ENCODE data around the gene CBS. TPM values are rescaled to one million over a fixed set of nuclear protein-coding genes. Genes with fewer than 3 reads are reported as not detected.
"Not testable (repeated sequence)": the region's sequence is repeated elsewhere in the genome, so short reads cannot be mapped to it uniquely, and the experiment has no call there.

The CBS gene
- total RNA-seq, 2 experiments from 2014 or later = 0.19 to 0.39 TPM

DNA sequence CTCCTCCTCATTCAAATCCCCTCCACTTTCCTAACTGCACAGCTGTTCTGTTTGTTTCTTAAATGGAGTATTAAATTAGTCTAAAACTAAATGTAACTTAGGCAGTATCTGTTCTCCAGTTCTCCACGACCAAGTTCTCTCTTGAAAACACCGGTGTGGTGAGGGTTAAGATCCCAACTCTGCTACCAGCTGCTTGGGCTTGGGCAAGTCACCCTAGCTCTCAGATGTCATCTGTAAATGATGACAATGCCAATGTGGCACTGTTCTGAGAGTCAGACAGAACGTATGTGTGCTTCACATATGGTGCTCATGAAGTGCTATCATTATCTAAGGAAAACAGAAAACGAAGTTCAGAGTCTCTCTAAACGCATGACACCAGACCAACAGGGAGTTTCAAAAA, 29.0 kb upstream of the CBS start:
- H3K4me3 ChIP-seq (ENCODE audit: low read length); H3K36me3 Mint-ChIP-seq (ENCODE audit: low read depth); H3K9me3 ChIP-seq (ENCODE audit: control insufficient read depth in 1 of 2, insufficient read depth in 1 of 2, low read length in 2 of 2); H3K27me3 ChIP-seq (ENCODE audit: control insufficient read depth in 1 of 2, insufficient read depth in 2 of 2, low read length in 2 of 2); DNase-seq; H3K27me3 Mint-ChIP-seq; H3K4me1 ChIP-seq (ENCODE audit: insufficient read depth, low read length); intact Hi-C loops (cut with DNase I, micrococcal nuclease); ATAC-seq (ENCODE audit: poor library complexity); H3K36me3 ChIP-seq (ENCODE audit: insufficient read depth, low read length); H3K27ac Mint-ChIP-seq; H3K4me1 Mint-ChIP-seq (ENCODE audit: low read depth); POLR2A ChIA-PET; H3K4me3 Mint-ChIP-seq; CTCF ChIA-PET; H3K27ac ChIP-seq (ENCODE audit: low read depth in 1 of 2, low read length in 2 of 2); H3K9me3 Mint-ChIP-seq: not testable (repeated sequence)

DNA sequence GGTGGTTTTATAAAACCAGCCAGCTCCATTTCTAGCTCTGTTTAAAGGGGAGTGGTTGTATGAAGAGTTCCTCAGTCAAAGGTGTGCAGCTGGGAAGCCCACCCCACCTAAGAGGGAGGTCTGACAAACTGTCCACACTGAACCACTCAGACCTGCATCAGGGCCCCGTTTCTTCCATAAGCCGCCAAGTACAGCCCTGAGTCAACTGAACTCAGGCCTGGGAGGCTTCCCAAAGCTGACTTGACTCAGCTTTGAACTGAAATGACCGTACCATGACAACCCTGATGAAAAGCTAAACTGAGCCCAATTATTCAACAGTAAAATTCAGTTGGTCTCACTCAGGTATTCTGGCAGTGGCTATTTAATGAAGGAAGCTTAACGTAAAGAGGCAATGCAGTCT, 26.6 kb upstream of the CBS start:
- ATAC-seq (ENCODE audit: poor library complexity); H3K4me1 ChIP-seq (ENCODE audit: insufficient read depth, low read length); POLR2A ChIA-PET: not testable (repeated sequence)

DNA sequence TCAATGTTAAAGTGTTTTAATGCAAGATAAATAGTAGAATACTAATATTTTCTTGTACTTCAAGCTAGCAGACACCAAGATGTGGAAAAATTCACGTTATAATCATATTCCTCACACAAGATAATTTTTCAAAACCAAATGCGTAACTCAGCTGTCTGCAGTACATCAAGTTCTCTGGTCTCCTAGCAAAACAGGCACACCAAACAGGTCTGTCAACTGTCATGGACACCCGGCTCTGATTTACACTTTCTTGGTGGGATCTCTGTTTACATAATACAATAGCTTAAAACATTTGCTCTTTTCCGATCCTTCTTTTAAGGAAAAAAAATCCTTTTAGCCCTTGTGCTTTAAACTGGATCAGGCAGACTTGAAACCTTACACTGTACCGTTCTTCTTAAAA, 26.0 kb upstream of the CBS start:
- not testable (repeated sequence) for ATAC-seq (ENCODE audit: poor library complexity); H3K27me3 Mint-ChIP-seq

More for the DNA sequence above, 26.6 kb upstream of the CBS start:
- H3K36me3 Mint-ChIP-seq (ENCODE audit: low read depth); H3K27me3 ChIP-seq (ENCODE audit: control insufficient read depth in 1 of 2, insufficient read depth in 2 of 2, low read length in 2 of 2); H3K9me3 ChIP-seq (ENCODE audit: control insufficient read depth in 1 of 2, insufficient read depth in 1 of 2, low read length in 2 of 2); CTCF ChIA-PET; DNase-seq; H3K27ac ChIP-seq (ENCODE audit: low read depth in 1 of 2, low read length in 2 of 2); H3K4me1 Mint-ChIP-seq (ENCODE audit: low read depth); H3K4me3 ChIP-seq (ENCODE audit: low read length); intact Hi-C loops (cut with DNase I, micrococcal nuclease); H3K4me3 Mint-ChIP-seq; H3K27ac Mint-ChIP-seq; H3K9me3 Mint-ChIP-seq; H3K36me3 ChIP-seq (ENCODE audit: insufficient read depth, low read length); H3K27me3 Mint-ChIP-seq: not testable (repeated sequence)

DNA sequence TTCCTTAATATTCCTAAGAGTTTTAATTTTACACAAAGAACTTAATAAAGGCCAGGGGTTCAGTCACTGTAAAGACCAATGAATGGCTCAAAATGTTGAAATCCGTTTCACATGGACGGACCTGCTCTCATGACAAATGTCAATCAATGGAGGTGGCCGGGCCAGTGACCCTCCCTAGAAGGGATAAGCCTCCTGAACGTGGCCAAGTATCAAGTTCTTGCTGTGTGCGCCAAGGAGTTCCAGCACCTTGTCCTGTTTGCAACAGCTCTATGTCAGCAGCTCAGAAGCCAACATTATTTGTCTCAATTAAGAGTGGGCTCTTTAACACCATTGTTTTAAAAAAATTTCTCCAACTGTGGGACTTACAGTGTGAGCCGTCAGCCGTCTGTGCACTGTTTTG, 25.4 kb upstream of the CBS start:
- H3K27ac ChIP-seq (ENCODE audit: low read depth in 1 of 2, low read length in 2 of 2); H3K4me3 Mint-ChIP-seq; H3K36me3 ChIP-seq (ENCODE audit: insufficient read depth, low read length); H3K27me3 ChIP-seq (ENCODE audit: control insufficient read depth in 1 of 2, insufficient read depth in 2 of 2, low read length in 2 of 2); intact Hi-C loops (cut with DNase I, micrococcal nuclease); DNase-seq; H3K4me3 ChIP-seq (ENCODE audit: low read length); H3K4me1 Mint-ChIP-seq (ENCODE audit: low read depth); CTCF ChIA-PET; H3K27me3 Mint-ChIP-seq; POLR2A ChIA-PET; H3K4me1 ChIP-seq (ENCODE audit: insufficient read depth, low read length); ATAC-seq (ENCODE audit: poor library complexity); H3K9me3 ChIP-seq (ENCODE audit: control insufficient read depth in 1 of 2, insufficient read depth in 1 of 2, low read length in 2 of 2); H3K27ac Mint-ChIP-seq; H3K9me3 Mint-ChIP-seq; H3K36me3 Mint-ChIP-seq (ENCODE audit: low read depth): not testable (repeated sequence)

More for the DNA sequence above, 26.0 kb upstream of the CBS start:
- POLR2A ChIA-PET; H3K9me3 ChIP-seq (ENCODE audit: control insufficient read depth in 1 of 2, insufficient read depth in 1 of 2, low read length in 2 of 2); intact Hi-C loops (cut with DNase I, micrococcal nuclease); CTCF ChIA-PET; H3K36me3 Mint-ChIP-seq (ENCODE audit: low read depth); H3K4me1 Mint-ChIP-seq (ENCODE audit: low read depth); H3K27ac ChIP-seq (ENCODE audit: low read depth in 1 of 2, low read length in 2 of 2); H3K4me3 ChIP-seq (ENCODE audit: low read length); H3K9me3 Mint-ChIP-seq; DNase-seq; H3K36me3 ChIP-seq (ENCODE audit: insufficient read depth, low read length); H3K27me3 ChIP-seq (ENCODE audit: control insufficient read depth in 1 of 2, insufficient read depth in 2 of 2, low read length in 2 of 2); H3K4me3 Mint-ChIP-seq; H3K4me1 ChIP-seq (ENCODE audit: insufficient read depth, low read length); H3K27ac Mint-ChIP-seq: not testable (repeated sequence)

DNA sequence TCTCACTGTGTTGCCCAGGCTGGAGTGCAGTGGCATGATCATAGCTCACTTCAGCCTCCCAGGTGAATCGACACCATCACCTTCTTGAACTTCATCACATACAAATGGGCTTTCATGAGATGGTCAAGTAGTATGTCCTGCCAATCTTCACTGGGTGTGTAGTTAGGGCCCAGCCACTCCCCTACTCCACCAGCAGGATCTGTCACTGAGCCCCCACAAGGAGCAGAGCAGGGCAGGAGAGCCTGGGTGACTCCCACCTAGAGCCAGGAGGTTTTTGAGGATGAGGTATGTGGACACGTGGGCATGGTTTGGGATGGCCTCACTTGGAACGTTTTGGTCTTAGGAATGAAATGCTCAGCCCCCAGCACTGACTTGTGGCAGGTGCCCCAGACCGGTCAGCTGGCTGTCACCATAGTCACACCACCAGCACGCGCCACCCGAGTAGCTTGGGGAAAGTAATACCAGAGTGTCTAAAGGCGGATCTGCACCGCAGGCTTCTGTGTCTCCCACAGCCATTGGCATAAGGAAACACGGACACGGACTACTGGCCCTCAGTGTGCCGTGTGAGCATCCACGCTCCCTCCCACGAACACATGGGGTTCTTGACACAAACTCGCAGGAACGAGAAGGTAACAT, 16.5 kb upstream of the CBS start:
- not testable (repeated sequence) for DNase-seq; ATAC-seq (ENCODE audit: poor library complexity)

DNA sequence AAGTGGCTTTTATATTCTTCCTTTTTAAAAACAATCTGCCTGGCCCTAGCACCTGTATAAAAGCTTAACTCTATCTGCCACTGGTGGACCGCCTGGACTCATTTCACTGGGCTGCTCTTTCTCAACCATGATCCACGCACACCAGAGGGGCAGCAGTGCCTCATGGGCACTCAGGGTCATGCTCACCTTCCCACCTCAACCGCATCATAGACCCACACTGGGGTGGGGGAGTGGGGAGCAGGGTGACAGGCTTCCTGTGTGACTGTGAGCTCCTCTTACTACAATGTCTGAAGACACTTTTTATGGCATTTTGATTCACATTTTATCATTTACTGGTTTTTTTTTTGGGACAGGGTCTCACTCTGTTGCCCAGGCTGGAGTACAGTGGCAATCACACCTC, 15.3 kb upstream of the CBS start:
- ATAC-seq (ENCODE audit: poor library complexity); DNase-seq: not testable (repeated sequence)

More for the DNA sequence above, 16.5 kb upstream of the CBS start:
- H3K27ac Mint-ChIP-seq; CTCF ChIA-PET; H3K36me3 Mint-ChIP-seq (ENCODE audit: low read depth); H3K9me3 Mint-ChIP-seq; H3K27ac ChIP-seq (ENCODE audit: low read depth in 1 of 2, low read length in 2 of 2); H3K4me1 Mint-ChIP-seq (ENCODE audit: low read depth); intact Hi-C loops (cut with DNase I, micrococcal nuclease); H3K4me3 Mint-ChIP-seq; H3K36me3 ChIP-seq (ENCODE audit: insufficient read depth, low read length); H3K9me3 ChIP-seq (ENCODE audit: control insufficient read depth in 1 of 2, insufficient read depth in 1 of 2, low read length in 2 of 2); H3K27me3 Mint-ChIP-seq; H3K4me3 ChIP-seq (ENCODE audit: low read length); POLR2A ChIA-PET; H3K4me1 ChIP-seq (ENCODE audit: insufficient read depth, low read length); H3K27me3 ChIP-seq (ENCODE audit: control insufficient read depth in 1 of 2, insufficient read depth in 2 of 2, low read length in 2 of 2): not testable (repeated sequence)

DNA sequence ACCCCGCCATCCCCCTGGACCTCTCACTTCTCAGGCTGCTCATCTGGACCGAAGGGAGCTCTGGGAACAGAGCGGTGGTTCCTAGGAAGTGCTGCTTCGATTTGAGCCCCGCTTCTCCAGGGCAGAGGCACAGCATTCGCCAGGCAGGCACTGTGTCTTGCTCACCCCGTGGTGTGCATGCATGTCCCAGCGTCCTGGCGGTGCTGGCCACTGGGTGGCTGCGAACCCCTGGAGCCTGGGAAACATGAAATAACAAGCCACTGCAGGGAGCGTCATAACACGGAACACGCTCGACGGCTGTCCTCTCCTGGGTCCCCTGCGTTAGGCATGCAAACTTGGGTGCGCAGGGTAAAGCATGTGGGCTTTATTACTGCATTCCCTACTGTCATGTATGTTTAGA, 13.8 kb upstream of the CBS start:
- H3K36me3 Mint-ChIP-seq (ENCODE audit: low read depth); H3K27me3 Mint-ChIP-seq; DNase-seq; H3K4me1 Mint-ChIP-seq (ENCODE audit: low read depth); H3K27ac ChIP-seq (ENCODE audit: low read depth in 1 of 2, low read length in 2 of 2); H3K4me1 ChIP-seq (ENCODE audit: insufficient read depth, low read length); H3K36me3 ChIP-seq (ENCODE audit: insufficient read depth, low read length); H3K27me3 ChIP-seq (ENCODE audit: control insufficient read depth in 1 of 2, insufficient read depth in 2 of 2, low read length in 2 of 2); H3K4me3 Mint-ChIP-seq; H3K9me3 ChIP-seq (ENCODE audit: control insufficient read depth in 1 of 2, insufficient read depth in 1 of 2, low read length in 2 of 2); ATAC-seq (ENCODE audit: poor library complexity); CTCF ChIA-PET; H3K4me3 ChIP-seq (ENCODE audit: low read length); H3K27ac Mint-ChIP-seq; intact Hi-C loops (cut with DNase I, micrococcal nuclease); POLR2A ChIA-PET; H3K9me3 Mint-ChIP-seq: not testable (repeated sequence)

More for the DNA sequence above, 15.3 kb upstream of the CBS start:
- H3K9me3 ChIP-seq (ENCODE audit: control insufficient read depth in 1 of 2, insufficient read depth in 1 of 2, low read length in 2 of 2); H3K4me1 ChIP-seq (ENCODE audit: insufficient read depth, low read length); H3K9me3 Mint-ChIP-seq; H3K36me3 ChIP-seq (ENCODE audit: insufficient read depth, low read length); H3K27me3 Mint-ChIP-seq; H3K4me3 Mint-ChIP-seq; CTCF ChIA-PET; POLR2A ChIA-PET; H3K27ac Mint-ChIP-seq; intact Hi-C loops (cut with DNase I, micrococcal nuclease); H3K27me3 ChIP-seq (ENCODE audit: control insufficient read depth in 1 of 2, insufficient read depth in 2 of 2, low read length in 2 of 2); H3K27ac ChIP-seq (ENCODE audit: low read depth in 1 of 2, low read length in 2 of 2); H3K4me1 Mint-ChIP-seq (ENCODE audit: low read depth); H3K36me3 Mint-ChIP-seq (ENCODE audit: low read depth); H3K4me3 ChIP-seq (ENCODE audit: low read length): not testable (repeated sequence)

All from CD4-positive, alpha-beta T cell (primary cell).